Skeletal muscle tissue (tissue), 4 donors: ENCODE results near the gene CYP19A1. TPM values are rescaled to one million over a fixed set of nuclear protein-coding genes. Genes with fewer than 3 reads are reported as not detected.

Source experiments
- H3K27ac ChIP-seq: one replicate; pipeline ENCODE4 v1.7.0; 2013; ENCODE audit warnings: mild to moderate bottlenecking, low read depth, low read length, inconsistent platforms
- H3K27me3 ChIP-seq, 3 donors: one replicate each; pipeline ENCODE4 v1.7.0; 2013; ENCODE audit warnings: low read length in 3 of 3; ENCODE audit not compliant: control insufficient read depth in 3 of 3, insufficient read depth in 3 of 3
- H3K36me3 ChIP-seq, 3 donors: one replicate each; pipeline ENCODE4 v1.7.0; 2013; ENCODE audit warnings: low read length in 3 of 3; ENCODE audit not compliant: control insufficient read depth in 3 of 3, insufficient read depth in 3 of 3
- H3K4me1 ChIP-seq, 3 donors: one replicate each; pipeline ENCODE4 v1.7.0; 2013; ENCODE audit warnings: low read length in 3 of 3, mild to moderate bottlenecking in 3 of 3; ENCODE audit not compliant: control insufficient read depth in 3 of 3, insufficient read depth in 3 of 3
- H3K4me3 ChIP-seq, 3 donors: one replicate each; pipeline ENCODE4 v1.7.0; 2013; ENCODE audit warnings: low read length in 3 of 3
- H3K9ac ChIP-seq, 3 donors: one replicate each; pipeline ENCODE4 v1.7.0; 2013; ENCODE audit warnings: low read length in 3 of 3, mild to moderate bottlenecking in 3 of 3, moderate library complexity in 2 of 3, low read depth in 1 of 3
- H3K9me3 ChIP-seq, 3 donors: one replicate each; pipeline ENCODE4 v1.7.0; 2013; ENCODE audit warnings: low read length in 3 of 3; ENCODE audit not compliant: control insufficient read depth in 3 of 3
- total RNA-seq: library from RNA; depleted of rRNA; stranded (reverse); fragments of >200 nt; gene quantifications from one replicate; pipeline ENCODE4 v1.2.3, GENCODE V29; 2014
- donor health status: Osteomylitis.

Gene CYP19A1
- total RNA-seq, 1 donor from 2014 or later = 0.52 TPM

GRCh38 chr15:51377038-51377786 lies 38.8 kb upstream of the CYP19A1 start:
- Histone ChIP-seq H3K4me1 (peaks cover 0 to 5% (median 3%) of the 10 kb centered on the region in 3 donors), H3K36me3 (no peaks in the 10 kb centered on the region), H3K9ac (no peak overlapping the region), H3K9me3 (no peaks in the 10 kb centered on the region), H3K4me3 (no peak overlapping the region), H3K27ac (no peak overlapping the region), H3K27me3 (no peaks in the 10 kb centered on the region)

GRCh38 chr15:51375966-51376640 lies 37.7 kb upstream of the CYP19A1 start:
- Histone ChIP-seq H3K9me3 (no peaks in the 10 kb centered on the region), H3K9ac (no peak overlapping the region), H3K4me1 (peaks cover 0 to 4% (median 2%) of the 10 kb centered on the region in 3 donors), H3K27ac (no peak overlapping the region), H3K36me3 (no peaks in the 10 kb centered on the region), H3K27me3 (no peaks in the 10 kb centered on the region), H3K4me3 (no peak overlapping the region)

DNA sequence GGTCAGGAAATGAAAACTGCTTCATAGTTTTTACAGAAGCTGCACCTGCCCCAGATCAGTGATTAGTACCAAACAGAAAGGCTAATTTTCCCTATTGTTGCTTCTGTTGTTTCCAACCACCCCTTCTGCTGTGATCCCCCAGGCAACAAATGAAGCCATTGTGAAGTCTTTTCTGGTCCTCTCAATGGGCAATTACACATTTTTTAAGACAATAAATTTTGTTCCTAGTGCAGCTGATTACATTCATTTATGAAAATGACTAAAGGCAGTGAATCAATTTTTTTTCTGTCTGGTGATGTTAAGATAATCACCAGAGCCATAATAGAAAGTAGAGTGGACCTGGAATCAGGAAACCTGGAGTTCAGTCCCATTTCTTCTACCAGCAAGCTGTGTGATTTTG lies 35.7 kb upstream of the CYP19A1 start:
- Histone ChIP-seq H3K9me3 (no peaks in the 10 kb centered on the region), H3K9ac (no peak overlapping the region), H3K27ac (no peak overlapping the region), H3K36me3 (no peaks in the 10 kb centered on the region), H3K27me3 (no peaks in the 10 kb centered on the region), H3K4me1 (no peaks in the 10 kb centered on the region), H3K4me3 (no peak overlapping the region)

- Histone ChIP-seq H3K4me1 (peaks cover 0 to 2% (median 0%) of the 10 kb centered on the region in 3 donors), H3K27me3 (no peaks in the 10 kb centered on the region), H3K9me3 (no peaks in the 10 kb centered on the region), H3K27ac (no peak overlapping the region), H3K36me3 (no peaks in the 10 kb centered on the region), H3K4me3 (no peak overlapping the region), H3K9ac (no peak overlapping the region)
Observed at GRCh38 chr15:51371266-51371665, 32.9 kb upstream of the CYP19A1 start.

GRCh38 chr15:51369451-51369761 lies 31.0 kb upstream of the CYP19A1 start:
- H3K27ac ChIP-seq = no peak overlapping the region
- H3K4me3 ChIP-seq = no peak overlapping the region
- peaks cover 0 to 2% (median 0%) of the 10 kb centered on the region in 3 donors for H3K4me1 ChIP-seq
- no peaks in the 10 kb centered on the region for H3K36me3 ChIP-seq
- H3K27me3 ChIP-seq = no peaks in the 10 kb centered on the region
- no peaks in the 10 kb centered on the region for H3K9me3 ChIP-seq
- no peak overlapping the region for H3K9ac ChIP-seq

DNA sequence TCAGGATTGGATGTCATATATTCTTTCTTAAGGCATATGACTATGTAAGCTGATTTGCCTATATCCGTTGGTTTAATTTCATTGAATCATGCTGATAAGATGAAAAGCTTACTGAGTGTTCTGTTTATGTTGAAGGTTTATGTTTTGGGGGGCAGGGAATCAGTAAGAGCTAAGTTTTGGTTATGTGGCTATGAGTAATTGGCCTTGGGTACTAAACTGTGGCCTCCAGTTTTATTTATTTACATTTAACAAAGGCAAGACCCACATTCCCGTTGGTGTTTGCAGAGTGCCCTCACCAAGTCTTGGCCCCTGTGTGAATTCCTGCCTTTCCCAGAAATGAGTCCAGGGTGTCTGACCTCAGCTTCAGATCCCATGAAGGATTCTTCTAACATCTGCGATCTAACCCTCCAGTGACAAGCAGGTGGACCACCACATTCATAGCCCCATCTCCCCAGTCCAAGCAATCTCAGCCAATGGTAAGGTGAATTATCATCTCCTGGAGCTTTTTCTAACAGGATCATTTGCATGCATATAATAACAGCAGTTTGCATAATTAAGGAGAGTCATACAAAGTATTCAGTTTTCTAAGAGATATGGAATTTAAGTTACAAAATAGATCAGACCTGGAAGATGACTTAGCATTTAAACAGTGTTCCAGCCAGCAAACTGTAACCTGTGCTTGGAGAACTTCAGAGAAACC lies 30.5 kb upstream of the CYP19A1 start:
- H3K4me1 ChIP-seq = peaks cover 0 to 2% (median 0%) of the 10 kb centered on the region in 3 donors
- no peaks in the 10 kb centered on the region for H3K27me3 ChIP-seq
- H3K4me3 ChIP-seq = no peak overlapping the region
- no peaks in the 10 kb centered on the region for H3K9me3 ChIP-seq
- no peak overlapping the region for H3K27ac ChIP-seq
- H3K9ac ChIP-seq = no peak overlapping the region
- H3K36me3 ChIP-seq = no peaks in the 10 kb centered on the region

GRCh38 chr15:51368307-51368706 lies 29.9 kb upstream of the CYP19A1 start:
- H3K9ac ChIP-seq = no peak overlapping the region
- H3K27ac ChIP-seq = no peak overlapping the region
- no peak overlapping the region for H3K4me3 ChIP-seq
- H3K36me3 ChIP-seq = no peaks in the 10 kb centered on the region
- peaks cover 0 to 2% (median 0%) of the 10 kb centered on the region in 3 donors for H3K4me1 ChIP-seq
- H3K9me3 ChIP-seq = no peaks in the 10 kb centered on the region
- no peaks in the 10 kb centered on the region for H3K27me3 ChIP-seq

DNA sequence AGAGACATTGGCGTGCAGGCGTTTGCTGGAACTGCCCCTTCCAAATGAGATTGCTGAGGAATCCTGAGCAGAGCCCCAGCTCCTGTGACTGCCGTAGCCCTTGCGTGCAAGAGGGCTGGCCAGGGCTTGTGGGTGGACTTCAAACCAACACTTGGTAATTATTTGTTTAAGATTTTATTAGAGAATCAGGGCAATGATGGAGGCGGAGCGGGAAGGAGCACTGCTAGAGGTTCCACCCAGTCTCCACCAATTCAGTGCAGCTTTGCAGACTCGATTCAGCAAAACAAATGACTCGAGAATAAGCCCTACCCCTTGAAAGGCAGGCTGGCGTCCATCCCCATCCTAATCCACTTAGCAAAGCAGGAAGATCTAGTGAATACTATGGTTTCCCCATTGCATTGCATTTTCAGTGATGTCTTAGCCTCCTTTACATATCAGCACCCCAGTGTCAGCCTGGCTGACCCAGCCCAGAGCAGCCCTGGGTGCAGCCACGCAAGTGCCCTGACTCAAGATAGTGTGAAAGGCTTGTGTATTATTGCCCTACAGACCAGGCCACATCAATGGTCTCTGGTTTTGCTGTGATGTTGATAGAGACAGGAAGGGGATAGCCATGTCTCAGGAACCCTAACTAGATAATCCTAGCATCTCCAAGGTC lies 29.1 kb upstream of the CYP19A1 start:
- Histone ChIP-seq H3K4me1 (peaks cover 0 to 2% (median 0%) of the 10 kb centered on the region in 3 donors), H3K4me3 (no peak overlapping the region), H3K27ac (no peak overlapping the region), H3K9me3 (no peaks in the 10 kb centered on the region), H3K27me3 (no peaks in the 10 kb centered on the region), H3K9ac (no peak overlapping the region), H3K36me3 (no peaks in the 10 kb centered on the region)

DNA sequence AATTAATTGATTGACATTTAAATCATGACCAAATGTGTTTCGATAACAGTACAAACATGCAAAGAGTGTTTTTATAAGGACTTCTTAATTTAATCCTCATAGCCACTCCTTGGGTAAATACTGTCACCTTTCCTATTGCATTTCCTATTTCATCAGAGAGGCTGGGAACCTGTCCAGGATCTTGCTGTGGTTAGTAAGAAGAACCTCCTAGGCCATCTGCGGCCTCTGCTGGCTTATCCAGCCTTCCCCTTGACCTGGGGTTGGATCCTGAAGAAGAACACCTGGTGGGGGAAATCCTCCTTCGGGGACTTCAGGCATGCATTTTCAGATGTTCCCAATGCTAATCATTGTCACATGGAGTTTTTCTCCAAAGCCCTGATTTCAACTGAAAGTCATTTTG lies 28.5 kb upstream of the CYP19A1 start:
- no peaks in the 10 kb centered on the region for H3K27me3 ChIP-seq
- peaks cover 0 to 2% (median 0%) of the 10 kb centered on the region in 3 donors for H3K4me1 ChIP-seq
- H3K9me3 ChIP-seq = no peaks in the 10 kb centered on the region
- no peak overlapping the region for H3K4me3 ChIP-seq
- H3K27ac ChIP-seq = no peak overlapping the region
- H3K36me3 ChIP-seq = no peaks in the 10 kb centered on the region
- no peak overlapping the region for H3K9ac ChIP-seq
